Inflammatory macrophage (primary cell): ENCODE data around the gene CD160.
A peak's percentile ranks its signal among the peaks of the same experiment; 100 is the strongest.
"Not testable (repeated sequence)": the region's sequence is repeated elsewhere in the genome, so short reads cannot be mapped to it uniquely, and the experiment has no call there.

Experiments
- DNase-seq, 2 donors: peaks; one replicate each; pipeline ENCODE4 v3.0.0-alpha.2; 2020 to 2022
- total RNA-seq, 18 experiments: gene quantifications; one replicate each; lab custom pipeline; 2026; ENCODE audit warnings: mixed read lengths in 6 of 18, inconsistent platforms in 2 of 18; lab: John Stamatoyannopoulos, UW

CD160 gene, protein sequence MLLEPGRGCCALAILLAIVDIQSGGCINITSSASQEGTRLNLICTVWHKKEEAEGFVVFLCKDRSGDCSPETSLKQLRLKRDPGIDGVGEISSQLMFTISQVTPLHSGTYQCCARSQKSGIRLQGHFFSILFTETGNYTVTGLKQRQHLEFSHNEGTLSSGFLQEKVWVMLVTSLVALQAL
- total RNA-seq = 0 to 0.13 (median 0) reads per million in 18 experiments

DNA sequence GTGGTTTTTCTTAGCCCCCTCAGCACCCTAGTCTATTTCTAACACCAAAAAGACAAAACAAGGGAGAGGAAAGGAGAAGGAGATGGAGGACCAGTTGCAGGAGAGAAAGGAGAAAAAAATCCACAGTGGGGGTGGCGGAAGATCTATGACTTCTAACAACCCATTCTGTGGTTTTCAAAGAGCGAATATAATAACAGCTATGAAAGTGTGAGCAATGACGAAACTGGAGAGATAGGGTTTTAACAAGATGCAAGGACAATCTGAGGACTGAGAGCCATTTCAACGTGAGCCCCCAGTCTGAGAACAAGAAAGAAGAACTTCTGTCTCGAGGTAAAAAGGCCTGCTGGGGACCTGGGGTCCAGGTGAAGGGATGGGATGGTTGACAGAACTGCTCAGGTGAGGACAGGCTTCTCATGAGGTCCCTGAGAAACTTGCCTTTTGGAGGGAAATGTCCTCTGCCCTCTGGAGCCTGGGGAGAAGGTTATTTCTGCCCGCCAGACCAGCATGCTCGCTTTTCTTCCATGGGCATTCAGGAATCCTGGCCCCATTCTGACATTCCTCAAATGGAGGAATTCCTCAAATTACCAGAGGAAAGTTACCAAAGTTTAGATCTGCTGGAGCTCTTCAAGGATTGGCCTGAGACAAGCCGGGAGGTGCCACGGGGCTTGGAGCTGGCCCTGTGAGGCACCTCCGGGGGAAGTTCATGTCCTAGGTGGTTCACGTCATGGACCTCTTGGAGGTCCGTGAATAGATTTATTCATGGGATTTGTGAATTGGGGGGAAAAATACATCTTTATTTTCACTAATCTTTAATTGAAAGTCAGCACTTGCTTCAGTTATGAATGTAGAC is at the start of gene CD160:
Gene CD160, plus strand, starts transcription at position 270 of the 850 bp plus-strand sequence. CDS start 8,829 bp downstream, outside the sequence.
- DNase-seq = no peak

DNA sequence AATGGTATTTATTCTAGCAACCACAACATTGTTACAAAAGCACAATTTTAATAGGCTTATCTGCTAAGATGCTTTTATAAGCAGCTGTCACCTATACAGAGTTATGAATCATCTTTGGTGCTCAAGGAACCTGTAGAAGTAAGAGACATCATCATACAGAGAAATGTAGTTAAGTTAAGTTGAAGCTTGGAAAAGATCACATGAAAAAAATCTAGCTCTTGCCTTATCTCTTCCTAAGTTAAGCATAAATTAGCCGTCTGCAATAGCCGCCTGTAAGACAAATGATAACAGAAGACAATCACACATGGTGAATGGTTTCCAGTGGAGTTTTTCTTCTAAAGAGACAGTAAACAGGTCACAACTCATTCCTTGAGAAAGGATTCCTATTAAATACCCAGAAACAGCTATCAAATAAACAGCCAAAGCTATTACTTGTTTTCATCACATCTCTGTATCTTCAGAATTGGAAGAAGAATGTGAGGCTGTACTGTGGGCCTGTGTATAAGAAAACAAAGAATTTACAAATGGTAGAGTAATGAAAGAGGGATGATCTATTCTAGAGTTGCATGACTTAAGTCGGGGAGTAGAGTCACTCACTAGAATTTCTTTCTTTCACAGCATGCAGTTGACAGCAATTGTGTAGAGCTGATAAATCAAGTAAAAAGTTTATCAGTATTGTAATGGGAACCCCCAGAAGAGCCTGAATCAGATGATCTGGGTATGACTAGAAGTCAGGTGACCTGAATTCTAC is 48.1 kb upstream of the CD160 start:
- not testable (repeated sequence) for DNase-seq

GRCh38 chr1:145673217-145673616 is 46.1 kb upstream of the CD160 start:
- DNase-seq = not testable (repeated sequence)

DNA sequence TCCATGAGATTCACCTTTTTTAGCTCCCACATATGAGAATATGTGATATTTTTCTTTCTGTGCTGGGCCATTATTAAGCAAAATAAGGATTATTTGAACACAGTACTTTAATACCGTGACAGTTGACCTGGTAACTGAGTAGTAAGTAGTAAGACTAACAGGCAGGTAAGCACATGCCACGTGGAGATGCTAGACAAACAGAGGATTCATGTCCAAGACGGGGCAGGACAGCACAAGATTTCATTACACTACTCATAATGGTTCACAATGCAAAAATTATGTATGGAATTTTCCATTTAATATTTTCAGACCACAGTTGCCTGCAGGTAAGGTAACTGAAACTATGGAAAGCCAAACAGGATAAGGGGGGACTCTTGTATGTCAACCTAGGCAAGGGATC is 34.4 kb upstream of the CD160 start:
- not testable (repeated sequence) for DNase-seq

DNA sequence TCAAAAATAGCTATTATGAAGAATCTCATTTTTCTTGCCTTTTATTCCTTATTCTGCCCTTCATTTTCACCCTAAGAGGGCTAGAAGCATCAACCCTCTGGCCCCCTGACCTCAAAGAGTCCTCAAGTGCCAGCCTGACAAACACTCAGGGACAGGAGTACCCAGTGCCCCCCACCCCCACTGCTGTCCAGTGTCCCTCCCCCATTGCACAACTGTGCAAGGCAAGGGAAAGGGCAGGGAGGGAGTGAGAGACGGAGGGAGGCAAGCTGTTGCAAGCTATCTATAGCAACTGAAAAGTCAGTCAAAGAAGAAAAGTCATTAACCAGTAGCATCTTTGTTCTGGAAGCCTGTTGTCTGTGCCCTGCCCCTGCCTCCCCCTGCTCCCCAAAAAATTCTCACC is 33.2 kb upstream of the CD160 start:
- DNase-seq = not testable (repeated sequence)

DNA sequence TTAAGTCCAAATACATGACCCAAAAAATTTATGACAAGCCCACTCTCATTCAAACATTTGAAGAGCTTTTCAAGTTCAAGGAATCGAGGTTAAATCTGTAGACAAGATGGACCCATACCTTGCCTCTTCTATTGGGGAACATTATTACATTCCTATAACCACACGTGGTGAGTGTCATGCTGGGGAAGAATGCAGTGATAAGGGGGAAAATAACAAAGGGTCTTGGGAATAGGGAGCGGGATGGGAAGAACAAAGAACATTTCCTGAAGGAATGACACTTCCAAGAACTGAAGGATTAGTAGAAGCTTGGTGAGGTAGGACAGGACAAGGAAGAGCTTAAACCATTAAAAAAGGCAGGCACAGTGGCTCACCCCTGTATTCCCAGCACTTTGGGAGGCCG is 31.0 kb upstream of the CD160 start:
- no peak for DNase-seq

GRCh38 chr1:145688924-145689323 is 30.4 kb upstream of the CD160 start:
- no peak for DNase-seq

GRCh38 chr1:145689922-145690321 is 29.4 kb upstream of the CD160 start:
- no peak for DNase-seq

DNA sequence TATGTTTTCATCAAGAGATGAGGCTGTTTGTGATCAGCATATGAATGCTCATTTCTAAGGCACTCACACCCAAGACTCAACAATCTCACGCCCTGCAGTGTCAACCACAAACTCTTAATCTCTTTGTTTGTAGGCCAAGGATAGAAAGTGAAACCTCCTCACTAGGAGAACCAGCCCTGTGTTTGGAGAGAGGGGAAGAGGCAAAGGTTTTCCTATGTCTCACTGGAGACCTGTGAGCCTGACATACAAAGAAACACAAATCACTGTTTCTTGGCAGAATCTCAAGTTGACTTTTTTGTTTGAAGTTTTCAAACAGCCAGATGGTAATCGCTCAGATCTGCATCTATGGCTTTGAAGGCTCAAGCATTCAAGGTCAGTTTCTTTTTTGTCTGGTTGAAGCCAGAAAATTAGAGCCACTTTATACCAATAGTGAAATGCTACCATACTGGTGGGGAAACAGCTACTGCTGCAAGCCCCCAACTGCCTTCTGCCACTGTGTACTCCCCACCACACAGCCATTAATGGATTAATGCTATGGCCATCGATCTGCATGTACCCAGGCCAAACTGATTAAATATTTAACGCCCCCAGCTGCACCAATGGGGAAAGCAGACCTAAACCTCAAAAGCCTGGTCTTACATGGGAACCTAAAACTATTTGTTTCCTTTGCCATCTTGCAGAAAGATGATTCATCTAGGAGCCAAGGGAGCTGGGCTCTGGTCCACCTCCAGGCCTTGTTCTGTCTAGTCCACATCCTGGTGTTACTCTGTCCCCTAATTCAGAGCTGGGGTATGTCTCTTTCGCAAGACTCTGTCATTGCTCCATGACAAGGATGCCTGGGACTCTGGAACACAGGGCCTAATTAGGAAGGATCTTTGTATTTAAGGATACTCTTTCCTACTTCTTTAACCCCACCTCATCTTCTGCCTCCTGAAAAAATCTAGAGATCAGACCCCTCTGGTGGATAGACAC is 28.4 kb upstream of the CD160 start:
- no peak for DNase-seq

DNA sequence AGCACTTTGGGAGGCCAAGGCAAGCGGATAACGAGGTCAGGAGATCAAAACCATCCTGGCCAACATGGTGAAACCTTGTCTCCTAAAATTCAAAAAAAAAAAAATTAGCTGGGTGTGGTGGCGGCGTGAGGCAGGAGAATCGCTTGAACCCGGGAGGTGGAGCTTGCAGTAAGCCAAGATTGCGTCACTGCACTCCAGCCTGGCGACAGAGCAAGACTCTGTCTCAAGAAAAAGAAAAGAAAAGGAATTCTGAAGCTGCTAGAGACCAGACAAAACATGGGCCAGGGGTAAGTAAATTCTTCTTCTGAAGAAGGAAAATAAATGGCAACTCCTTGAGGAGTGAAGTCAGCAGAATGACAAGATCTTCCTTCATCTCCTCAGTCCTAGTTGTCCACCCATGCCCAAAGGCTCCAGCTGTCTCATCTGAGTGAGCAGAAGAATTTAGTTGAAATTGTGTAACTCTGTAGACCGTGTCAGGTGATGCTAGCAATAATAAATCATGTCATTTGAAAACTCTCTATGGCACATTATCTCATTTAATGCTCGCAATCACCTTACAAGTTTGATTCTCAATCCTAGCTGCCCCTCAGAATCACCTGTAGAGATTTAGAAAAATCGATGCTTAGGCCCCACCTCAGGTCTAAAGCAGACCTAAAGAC is 26.4 kb upstream of the CD160 start:
- DNase-seq = no peak

GRCh38 chr1:145695821-145696629 is 23.3 kb upstream of the CD160 start:
- peak; percentile 22 to 63 for DNase-seq

GRCh38 chr1:145696630-145696960 is 22.7 kb upstream of the CD160 start:
- DNase-seq = no peak

DNA sequence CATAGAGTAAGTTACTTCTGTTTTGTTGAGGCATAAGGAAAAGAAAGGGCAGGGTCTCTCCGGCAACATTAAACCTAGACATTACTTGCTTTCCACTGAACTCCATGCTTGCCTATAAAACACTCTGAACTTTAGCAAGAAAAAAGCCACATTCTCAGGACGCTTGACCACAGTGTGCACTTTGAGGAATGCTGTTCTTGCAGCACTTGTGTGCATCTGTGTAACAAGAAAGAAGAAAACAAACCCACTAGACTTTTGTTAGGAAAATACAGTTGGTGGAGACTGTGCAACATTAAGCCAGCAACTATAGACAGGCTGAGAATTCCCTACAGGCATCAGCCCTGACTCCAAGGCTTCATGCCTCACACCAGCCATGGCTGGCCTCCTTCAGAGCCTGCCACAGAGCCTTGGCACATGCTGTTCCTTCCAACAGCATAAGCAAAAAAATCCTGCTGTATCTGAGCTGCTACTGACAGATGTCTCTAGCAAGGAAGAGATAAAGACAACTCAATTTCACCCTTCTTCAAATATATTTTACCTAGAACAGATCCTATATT is 17.9 kb upstream of the CD160 start:
- no peak for DNase-seq

DNA sequence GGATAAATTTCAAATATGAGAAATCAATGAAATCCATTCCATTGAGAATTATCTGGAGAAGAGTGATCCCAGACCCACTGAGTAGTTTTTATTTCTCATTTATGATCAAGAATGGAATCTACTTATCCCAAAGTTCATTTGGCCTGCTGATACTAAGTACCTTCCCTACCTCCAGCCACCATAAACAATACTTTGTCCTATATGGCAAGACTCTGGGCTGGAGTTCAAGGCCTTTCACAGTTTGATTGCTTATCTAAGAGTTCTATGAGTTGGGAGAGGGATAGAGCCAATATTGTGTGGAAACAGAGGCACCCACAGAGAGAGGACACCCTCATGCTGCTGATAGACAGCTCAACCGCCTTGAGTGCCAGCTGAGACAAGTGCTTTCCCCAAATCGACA is 17.2 kb upstream of the CD160 start:
- no peak for DNase-seq

GRCh38 chr1:145702826-145703225 is 16.5 kb upstream of the CD160 start:
- DNase-seq = no peak

GRCh38 chr1:145705622-145706021 is 13.7 kb upstream of the CD160 start:
- DNase-seq = no peak

DNA sequence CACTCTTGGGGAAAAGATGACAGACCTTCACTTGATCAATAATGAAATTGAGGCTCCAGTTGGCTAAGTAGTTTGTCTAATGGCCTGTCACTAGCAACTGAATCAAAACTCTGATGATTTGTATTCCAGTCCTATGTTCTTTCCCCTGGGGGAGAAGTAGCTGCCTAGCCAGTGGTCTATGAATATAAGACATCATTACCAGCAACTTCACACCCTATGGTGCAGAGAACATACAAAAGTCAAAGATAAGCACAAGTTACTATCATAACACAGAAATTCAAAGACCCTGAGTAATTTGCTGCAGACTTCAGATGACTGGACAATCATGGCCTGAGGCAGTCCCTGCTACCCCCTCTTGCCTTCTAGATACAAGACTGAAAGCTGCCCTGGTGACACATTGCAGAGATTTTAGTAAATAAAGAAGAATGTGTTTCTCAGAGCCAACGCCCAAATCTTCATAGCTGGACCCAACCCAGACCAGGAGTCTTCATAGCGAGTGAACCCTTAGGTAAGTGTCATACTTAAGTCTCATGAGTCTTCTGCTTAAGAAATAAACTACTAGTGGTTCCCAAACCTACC is 13.1 kb upstream of the CD160 start:
- no peak for DNase-seq

DNA sequence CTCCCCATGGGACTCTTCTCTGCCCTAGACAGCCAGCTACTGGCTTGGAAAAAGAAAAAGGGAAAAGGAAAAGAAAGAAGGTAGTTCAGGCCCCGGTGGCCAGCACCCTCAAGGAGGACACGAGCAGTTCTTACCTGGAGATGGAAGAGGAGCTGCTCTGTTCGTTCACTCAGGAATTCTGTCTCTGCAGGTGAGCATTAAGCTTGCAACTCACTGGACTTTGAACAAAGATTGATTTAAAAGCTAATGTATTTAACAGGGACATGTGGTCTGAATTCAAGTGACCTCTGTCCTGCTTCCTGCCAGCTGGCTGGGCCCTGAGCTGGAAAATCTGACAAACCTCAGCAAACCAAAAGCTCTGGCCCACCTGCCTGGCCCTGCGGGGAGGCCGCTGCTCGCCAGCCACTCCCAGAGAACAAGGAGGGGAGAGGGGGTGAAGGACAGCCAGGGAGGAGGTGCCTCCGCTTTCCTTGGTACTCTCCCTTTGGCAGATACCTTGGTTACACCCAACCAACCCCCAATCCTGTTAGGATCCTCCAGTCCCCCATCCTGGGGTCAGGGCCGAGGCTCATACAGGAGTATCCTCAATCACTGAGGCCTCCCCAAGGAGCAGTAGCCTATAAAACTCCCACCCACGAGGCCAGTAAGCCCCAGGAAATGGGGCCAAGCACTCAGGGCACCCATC is 12.0 kb upstream of the CD160 start, which contains the start of gene PDZK1:
Gene PDZK1, minus strand, starts transcription at position 186 of the 685 bp plus-strand sequence. CDS start 19,347 bp downstream, outside the sequence.
- DNase-seq = no peak

DNA sequence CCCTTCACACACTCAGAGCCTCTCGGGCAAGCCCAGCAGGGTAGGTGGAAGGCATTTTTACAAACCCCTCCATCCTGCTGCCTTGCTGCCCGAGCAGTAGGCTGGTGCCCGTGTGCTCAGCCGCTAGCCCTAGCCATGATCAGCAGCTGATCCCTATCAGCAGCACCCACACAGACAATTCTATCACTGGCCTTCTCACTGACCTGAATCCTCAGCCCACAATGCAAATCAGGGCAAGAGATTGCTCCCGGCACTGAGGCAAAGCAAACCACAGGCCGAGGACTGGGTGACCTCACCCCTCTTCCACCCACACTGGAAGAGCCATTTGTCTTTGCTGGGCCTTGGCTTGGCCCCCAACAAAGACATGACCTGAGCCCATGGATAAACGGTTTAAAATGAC is 11.2 kb upstream of the CD160 start:
- DNase-seq = no peak
